ES-I3 (cell line): ENCODE data around the gene ABCD4.

Source experiments
- H3K36me3 ChIP-seq: 2 replicates; pipeline ENCODE4 v1.6.1; 2013; ENCODE audit warnings: mild to moderate bottlenecking, low read length, control low read depth, moderate library complexity; ENCODE audit not compliant: insufficient read depth
- H3K4me1 ChIP-seq: 2 replicates; pipeline ENCODE4 v1.6.1; 2013; ENCODE audit warnings: mild to moderate bottlenecking, control low read depth, low read length; ENCODE audit not compliant: insufficient read depth
- H3K9ac ChIP-seq: 2 replicates; pipeline ENCODE4 v1.6.1; 2013; ENCODE audit warnings: low read depth, mild to moderate bottlenecking, low read length, moderate library complexity
- H3K9me3 ChIP-seq: 2 replicates; pipeline ENCODE4 v1.6.1; 2013; ENCODE audit warnings: mild to moderate bottlenecking, low read length, moderate library complexity; ENCODE audit not compliant: control insufficient read depth, insufficient read depth

The ABCD4 gene

GRCh38 chr14:74240794-74241651 lies 61.7 kb downstream of the ABCD4 start:
- Histone ChIP-seq H3K36me3 (no peaks in the 10 kb centered on the region), H3K9ac (peak overlapping the region; percentile 26; the same call in 1 of the 2 replicates), H3K4me1 (peaks cover 14% of the 10 kb centered on the region), H3K9me3 (no peaks in the 10 kb centered on the region)

DNA sequence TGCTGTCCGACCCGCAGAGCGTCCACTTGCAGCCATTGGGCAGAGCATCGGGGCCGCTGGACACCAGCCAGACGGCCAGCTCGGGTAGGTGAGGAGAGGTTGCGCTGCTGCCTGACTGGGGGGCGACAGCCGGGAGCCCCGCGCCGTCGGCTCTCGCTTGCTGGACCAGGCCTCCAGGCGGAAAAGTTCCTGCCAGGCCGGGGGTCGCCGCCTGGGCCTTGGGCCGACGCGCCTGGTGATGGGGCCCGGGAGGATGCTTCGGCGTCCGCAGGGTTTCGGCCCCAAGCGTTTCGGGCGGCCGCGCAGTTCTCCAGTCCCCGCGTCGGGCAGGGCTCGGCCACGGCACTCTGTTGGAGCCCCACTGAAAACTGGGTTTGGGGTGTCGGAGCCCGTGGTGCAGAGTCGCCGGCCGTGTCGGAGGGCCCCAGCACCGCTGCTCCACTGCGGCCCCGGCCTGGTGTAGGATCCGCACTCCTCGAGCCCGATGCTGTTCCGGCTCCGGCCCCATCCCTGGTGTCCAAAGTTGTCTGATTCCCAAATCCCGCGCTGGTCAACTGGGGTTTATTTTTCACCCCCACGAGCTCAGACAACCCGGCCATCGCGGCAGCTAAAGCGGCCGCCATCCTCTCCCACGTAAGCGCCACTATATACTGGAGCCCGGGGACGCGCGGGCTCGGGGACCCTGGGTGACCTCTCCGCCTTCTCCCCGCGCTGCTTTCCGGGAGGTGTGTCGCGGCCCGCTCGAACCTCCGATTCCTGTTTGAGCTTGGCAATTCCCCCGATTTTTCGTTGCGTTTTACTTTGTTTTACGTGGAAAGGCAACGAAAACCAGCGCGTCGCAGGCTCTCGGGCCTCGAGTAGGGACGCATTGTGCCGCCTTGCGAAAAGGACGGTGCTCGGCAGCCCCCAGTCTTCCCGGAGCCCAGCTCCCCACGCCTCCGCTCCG lies 62.6 kb downstream of the ABCD4 start:
- peaks cover 13% of the 10 kb centered on the region for H3K4me1 ChIP-seq
- H3K9ac ChIP-seq, result peak overlapping the region; percentile 31; the same call in 1 of the 2 replicates
- no peaks in the 10 kb centered on the region for H3K9me3 ChIP-seq
- H3K36me3 ChIP-seq, result no peaks in the 10 kb centered on the region

- Histone ChIP-seq H3K9me3 (no peaks in the 10 kb centered on the region), H3K9ac (peak within 1 kb of the TSS; percentile 31; the same call in 1 of the 2 replicates), H3K4me1 (peaks cover 10% of the 10 kb centered on the region), H3K36me3 (no peaks in the 10 kb centered on the region)
These were observed 63.5 kb downstream of the ABCD4 start, which contains the start of gene VSX2 for GRCh38 chr14:74238974-74239847. Gene VSX2, plus strand, starts transcription at chr14:74239449. Its CDS starts 113 bp downstream, at chr14:74239562.

GRCh38 chr14:74237441-74237840 lies 65.3 kb downstream of the ABCD4 start:
- peaks cover 2% of the 10 kb centered on the region; the same call in 1 of the 2 replicates for H3K4me1 ChIP-seq
- no peak overlapping the region for H3K9ac ChIP-seq
- no peaks in the 10 kb centered on the region for H3K9me3 ChIP-seq
- no peaks in the 10 kb centered on the region for H3K36me3 ChIP-seq
